GM19468 (cell line): ENCODE results near the gene SIK2.
A peak's percentile ranks its signal among the peaks of the same experiment; 100 is the strongest.
"Not testable (repeated sequence)": the region's sequence is repeated elsewhere in the genome, so short reads cannot be mapped to it uniquely, and the experiment has no call there.

Source experiments
- ATAC-seq: cut with Tn5 transposase; IDR thresholded peaks from one replicate; pipeline ENCODE4 v1.9.1; 2021; ENCODE audit warnings: mild to moderate bottlenecking, moderate library complexity, moderate number of reproducible peaks; ENCODE audit not compliant: unreplicated experiment; ENCODE audit errors: extremely low read depth

Gene SIK2

GRCh38 chr11:111691741-111692140, 89.5 kb downstream of the SIK2 start:
- no peak for ATAC-seq

- ATAC-seq = no peak
These were observed 91.1 kb downstream of the SIK2 start for GRCh38 chr11:111693224-111693937.

GRCh38 chr11:111694851-111695250, 92.6 kb downstream of the SIK2 start:
- ATAC-seq = no peak

- no peak for ATAC-seq
These were observed 94.3 kb downstream of the SIK2 start for GRCh38 chr11:111696556-111696955.

DNA sequence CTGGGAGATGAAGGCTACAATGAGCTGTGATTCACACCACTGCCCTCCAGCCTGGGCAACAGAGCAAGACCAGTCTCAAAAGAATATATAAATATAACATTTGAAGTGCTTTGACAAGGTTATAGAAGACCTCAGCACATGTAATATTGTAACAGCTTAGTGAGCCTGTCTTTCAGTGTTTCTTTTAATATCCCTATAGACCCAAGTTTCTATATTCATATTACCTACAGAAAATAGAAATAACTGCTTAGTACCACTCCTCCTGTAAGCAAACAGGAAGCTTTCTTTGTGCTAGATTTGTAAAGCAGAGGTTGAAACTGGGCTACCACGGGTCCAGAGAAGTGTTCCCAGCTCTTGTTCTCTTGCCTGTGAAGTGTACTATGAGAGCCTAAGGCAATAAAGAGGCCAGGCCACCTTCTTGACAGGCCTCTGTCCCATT, 95.7 kb downstream of the SIK2 start:
- peak; percentile 79 for ATAC-seq

DNA sequence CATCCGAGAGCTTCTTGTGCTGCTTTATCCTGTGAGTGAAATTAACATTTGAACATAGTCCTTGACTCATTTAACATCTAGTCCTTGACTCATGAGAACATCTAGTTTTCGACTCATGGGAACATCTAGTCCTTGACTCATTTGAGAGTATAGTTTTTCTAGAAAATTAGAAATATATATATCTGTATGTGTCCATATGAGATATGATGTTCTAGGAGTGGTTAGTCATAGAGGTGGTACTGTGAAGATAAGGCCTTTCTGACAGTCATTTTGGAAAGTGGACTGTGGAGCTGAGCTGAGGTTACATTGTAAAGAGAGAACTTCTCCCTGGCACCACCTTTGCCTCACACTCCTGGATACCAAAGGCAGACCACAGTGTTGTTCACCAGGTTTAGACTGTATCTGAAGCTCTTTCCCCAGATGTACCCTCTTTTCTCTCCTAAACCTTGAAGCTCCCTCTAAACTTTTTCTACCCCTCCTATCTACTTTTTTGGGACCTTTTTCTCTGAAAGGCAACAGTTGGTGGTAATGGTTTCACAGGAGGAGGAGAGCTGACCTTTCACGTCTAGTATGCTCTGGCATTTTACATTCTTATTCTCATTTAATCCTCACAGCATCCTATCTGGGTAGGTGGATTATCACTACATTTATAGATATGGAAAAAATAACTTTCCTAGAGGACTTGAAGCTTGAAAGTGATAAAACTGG, 96.8 kb downstream of the SIK2 start:
- ATAC-seq = no peak

- ATAC-seq = no peak
These were observed 97.4 kb downstream of the SIK2 start for GRCh38 chr11:111699579-111700156.

DNA sequence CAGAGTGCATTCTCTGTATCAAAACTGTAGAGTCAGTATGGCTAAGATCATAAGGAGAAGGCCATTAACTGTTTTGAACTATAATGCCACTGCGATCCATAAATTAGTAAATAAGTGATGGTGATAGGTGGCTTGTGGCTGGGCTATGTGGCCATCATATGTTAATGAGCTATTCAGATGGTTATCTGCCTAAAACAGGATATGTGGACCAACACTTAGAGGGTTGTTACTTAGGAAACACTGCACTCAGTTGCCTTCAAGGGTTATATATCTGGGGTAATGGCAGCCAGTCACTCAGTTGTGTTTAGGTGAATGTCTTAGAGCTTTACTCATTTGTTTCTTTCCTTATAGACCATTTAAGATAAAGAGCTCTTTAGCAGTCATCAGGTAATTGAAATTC, 97.9 kb downstream of the SIK2 start:
- no peak for ATAC-seq

- ATAC-seq = no peak
These were observed 100.4 kb downstream of the SIK2 start for GRCh38 chr11:111702623-111703022.

GRCh38 chr11:111703576-111703975, 101.3 kb downstream of the SIK2 start:
- ATAC-seq = no peak

DNA sequence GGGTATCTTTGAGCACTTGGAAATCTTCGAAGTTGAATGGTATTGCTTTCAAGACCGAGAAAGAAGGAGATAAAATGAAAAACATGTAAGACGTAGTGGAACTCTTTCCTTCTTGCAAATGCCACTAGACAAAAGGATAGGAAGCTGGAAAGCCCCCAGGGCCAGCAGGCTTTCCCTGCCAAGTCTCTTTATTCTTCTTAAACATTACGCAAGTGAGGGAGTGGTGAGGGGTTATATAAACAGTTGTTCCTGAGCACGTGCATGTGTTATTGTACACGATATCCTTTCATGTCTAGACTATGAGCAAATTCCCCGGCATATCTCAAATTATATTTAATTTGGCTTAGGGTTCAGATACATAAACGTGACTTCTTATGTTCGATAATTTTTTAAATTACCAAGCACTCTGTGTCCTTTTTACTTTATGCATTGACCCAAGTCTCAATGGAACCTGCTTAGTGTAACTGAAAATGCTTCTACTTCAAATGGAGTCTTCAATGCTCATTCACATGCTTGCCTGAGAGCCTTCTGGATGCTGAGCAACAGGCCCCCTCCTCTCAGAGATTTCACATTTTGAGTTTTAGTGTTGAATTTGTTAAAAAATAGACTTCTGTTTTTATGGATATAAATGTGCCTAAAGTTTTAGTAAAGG, 104.9 kb downstream of the SIK2 start:
- ATAC-seq = no peak

DNA sequence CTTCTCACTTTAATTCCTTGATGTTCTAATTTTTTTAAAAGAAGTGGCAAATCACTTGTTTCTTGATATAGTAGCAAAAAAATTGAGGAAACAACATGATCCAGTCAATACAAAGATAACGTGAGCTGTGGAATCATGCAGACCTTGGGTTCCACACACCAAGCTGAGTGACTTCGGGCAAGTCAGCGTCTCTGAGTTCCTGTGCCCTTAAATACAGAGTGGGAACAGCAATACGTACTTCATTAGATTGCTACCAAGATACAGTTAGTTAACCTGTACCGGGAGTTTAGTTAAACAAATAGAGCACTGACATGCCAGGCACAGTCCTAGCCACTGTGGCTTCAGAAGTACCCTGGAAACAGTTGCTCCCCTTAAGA, 105.4 kb downstream of the SIK2 start:
- no peak for ATAC-seq

GRCh38 chr11:111714522-111714921, 112.3 kb downstream of the SIK2 start:
- no peak for ATAC-seq

DNA sequence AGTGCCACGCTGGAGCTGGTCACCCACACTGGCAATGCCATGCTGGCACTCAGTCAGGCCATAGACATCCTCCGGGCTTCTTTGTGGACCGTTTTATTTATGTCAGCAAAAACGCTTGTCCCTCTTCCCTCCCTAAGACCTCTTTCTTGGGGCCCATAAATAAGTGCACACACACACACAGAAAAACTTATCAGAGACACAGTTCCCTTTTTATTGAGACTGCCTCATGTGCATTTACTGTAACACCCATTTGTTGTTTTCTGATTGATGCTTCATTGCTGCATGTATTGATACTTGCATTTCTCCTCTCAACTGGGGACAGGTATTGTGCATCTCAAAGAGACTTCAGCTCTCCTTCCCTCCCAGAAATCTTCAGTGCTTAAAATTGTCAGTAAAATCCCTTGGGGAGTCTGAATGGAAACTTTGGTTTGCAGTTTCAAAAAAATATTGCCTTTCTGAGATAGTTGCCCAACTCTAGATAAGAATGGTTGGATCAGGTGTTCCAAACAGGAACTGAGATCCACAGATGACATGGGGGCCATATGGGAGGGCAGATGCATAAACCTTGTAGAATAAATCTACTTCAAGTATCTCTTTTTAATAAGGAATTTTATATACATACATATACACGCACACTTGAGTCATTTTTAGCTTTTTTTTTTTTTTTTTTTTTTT, 113.0 kb downstream of the SIK2 start:
- ATAC-seq = no peak

DNA sequence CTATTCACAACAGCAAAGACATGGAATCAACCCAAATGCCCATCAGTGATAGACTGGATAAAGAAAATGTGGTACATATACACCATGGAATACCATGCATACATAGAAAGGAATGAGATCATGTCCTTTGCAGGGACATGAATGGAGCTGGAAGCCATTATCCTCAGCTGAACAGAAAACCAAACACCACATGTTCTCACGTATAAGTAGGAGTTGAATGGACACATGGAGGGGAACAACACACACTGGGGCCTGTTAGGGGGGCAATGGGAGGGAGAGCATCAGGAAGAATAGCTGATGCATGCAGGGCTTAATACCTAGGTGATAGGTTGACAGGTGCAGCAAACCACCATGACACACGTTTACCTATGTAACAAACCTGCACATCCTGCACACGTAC, 115.4 kb downstream of the SIK2 start:
- not testable (repeated sequence) for ATAC-seq

DNA sequence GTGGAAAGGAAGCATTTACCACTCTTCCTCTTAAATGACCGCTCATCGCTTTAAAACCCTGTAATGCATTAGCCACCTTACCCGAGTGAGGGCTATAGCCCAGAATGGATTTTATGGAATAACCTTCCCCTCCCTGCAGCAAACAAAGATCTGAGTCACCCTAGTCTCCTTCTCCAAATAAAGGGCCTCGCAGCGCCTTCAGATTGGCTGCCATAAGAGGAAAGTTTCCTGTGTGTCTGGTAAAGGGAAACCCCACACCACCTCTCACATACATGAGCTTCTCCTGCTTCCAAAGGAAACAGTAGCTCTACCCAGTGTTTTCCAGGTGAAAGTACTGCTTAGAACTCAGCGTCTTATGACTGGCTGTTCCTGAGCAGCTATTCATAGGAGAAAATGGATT, 116.2 kb downstream of the SIK2 start:
- ATAC-seq = no peak

DNA sequence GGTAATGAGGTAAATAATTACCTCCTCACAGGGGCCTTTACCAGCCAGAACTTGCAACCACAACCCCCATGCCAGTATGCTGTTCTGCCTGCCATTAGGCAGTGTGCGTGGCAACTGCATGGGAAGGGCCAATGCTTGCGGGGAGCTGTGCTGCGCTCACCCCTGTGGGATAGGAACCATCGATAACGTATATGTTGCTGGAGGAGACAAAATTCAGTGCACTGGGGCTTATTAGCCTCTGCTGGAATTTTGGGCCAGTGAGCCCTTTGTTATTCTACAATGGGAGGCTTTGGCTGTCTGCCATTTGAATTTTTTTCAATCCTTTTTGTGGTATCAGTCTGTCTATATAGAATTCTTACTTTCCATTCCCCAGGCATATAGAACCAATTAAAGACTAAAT, 116.6 kb downstream of the SIK2 start:
- no peak for ATAC-seq

DNA sequence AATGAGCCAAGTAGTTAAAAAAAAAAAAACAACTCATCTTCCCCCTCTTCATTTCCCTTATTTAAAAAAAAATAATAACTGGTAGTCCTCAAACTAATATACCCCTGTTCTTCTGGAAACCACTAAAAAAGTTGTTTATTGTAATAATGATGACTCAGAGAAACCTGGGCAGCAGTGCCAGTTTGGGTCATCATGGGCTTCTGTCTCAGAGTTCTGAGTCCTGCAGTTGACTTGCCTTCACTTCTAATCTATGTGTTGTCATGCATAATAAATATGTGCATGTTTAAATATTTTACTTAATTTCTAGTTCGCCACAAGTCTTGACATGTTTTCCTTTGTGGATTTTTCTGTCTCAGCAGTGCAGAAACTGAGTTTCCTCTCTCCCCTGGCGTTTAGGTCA, 117.1 kb downstream of the SIK2 start:
- ATAC-seq = no peak

DNA sequence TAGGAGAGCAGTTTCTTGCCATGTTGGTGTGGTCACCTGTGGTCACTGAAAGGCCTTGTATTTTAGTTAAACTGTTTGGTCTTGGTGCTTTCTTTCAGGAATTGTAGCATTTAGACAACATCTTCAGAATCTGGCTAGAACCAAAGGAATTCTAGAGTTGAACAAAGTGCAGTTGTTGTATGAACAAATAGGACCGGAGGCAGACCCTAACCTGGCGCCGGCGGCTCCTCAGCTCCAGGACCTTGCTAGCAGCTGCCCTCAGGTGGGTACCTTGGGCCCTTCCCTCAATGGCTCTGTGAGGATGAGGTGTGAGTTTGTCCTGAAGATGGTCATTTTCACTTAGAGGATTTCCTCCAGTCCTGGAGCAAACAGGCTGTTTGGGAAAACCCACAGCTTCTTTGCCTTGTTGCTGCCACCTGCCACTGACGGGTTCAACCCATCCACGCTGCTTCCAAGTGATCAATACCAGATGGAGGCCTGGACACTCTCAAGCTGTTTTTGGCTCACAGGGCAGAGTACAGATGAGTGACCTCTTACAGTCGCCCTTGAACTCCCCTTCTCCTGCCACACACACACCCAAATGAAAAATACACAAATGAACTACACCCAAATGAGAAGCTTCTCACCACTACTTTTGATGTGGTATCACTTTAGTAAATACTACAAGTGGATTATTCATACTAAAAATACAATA, 118.7 kb downstream of the SIK2 start:
- ATAC-seq = no peak

DNA sequence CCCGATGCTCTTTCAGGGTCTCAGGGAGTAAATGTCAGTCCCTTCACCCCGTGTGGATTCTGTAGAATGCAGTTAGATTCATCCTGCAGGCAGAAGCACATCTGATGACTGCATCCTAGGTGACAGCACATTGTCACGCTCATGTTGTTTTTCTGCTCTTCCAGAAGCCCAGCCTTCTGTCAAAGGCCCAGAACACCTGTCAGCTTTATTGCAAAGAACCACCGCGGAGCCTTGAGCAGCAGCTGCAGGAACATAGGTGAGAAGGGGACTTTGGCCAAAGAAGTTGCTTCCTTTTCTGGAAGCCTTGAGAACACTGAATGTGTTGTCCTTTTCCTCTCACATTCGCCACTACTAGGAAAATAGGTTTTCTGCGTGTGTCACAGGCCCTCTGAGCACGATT, 120.3 kb downstream of the SIK2 start:
- ATAC-seq = no peak
